ENCODE data around the gene ACSL5.
"Not testable (repeated sequence)": the region's sequence is repeated elsewhere in the genome, so short reads cannot be mapped to it uniquely, and the experiment has no call there.

Gene ACSL5

GRCh38 chr10:112366992-112367391, 6.9 kb upstream of the ACSL5 start:
- Mint-ChIP-seq H3K4me1 (peaks cover 10% of the 10 kb centered on the region), H3K27ac (no peak overlapping the region), H3K36me3 (ENCODE audit: low read depth) (no peaks in the 10 kb centered on the region), H3K9me3 (peaks cover 6% of the 10 kb centered on the region), H3K4me3 (no peak overlapping the region), H3K27me3 (ENCODE audit: low read depth, poor library complexity) (no peaks in the 10 kb centered on the region)
- no peak for DNase-seq
- TF ChIP-seq, protein P1, sequence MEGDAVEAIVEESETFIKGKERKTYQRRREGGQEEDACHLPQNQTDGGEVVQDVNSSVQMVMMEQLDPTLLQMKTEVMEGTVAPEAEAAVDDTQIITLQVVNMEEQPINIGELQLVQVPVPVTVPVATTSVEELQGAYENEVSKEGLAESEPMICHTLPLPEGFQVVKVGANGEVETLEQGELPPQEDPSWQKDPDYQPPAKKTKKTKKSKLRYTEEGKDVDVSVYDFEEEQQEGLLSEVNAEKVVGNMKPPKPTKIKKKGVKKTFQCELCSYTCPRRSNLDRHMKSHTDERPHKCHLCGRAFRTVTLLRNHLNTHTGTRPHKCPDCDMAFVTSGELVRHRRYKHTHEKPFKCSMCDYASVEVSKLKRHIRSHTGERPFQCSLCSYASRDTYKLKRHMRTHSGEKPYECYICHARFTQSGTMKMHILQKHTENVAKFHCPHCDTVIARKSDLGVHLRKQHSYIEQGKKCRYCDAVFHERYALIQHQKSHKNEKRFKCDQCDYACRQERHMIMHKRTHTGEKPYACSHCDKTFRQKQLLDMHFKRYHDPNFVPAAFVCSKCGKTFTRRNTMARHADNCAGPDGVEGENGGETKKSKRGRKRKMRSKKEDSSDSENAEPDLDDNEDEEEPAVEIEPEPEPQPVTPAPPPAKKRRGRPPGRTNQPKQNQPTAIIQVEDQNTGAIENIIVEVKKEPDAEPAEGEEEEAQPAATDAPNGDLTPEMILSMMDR (IDR thresholded peaks at IDR 0.05): no peak

- Mint-ChIP-seq H3K4me1 (peaks cover 5% of the 10 kb centered on the region), H3K4me3 (no peak overlapping the region), H3K36me3 (ENCODE audit: low read depth) (no peaks in the 10 kb centered on the region), H3K27ac (no peak overlapping the region), H3K9me3 (peaks cover 11% of the 10 kb centered on the region), H3K27me3 (ENCODE audit: low read depth, poor library complexity) (no peaks in the 10 kb centered on the region)
- TF ChIP-seq, protein P1 (IDR thresholded peaks at IDR 0.05): no peak
- DNase-seq: no peak
Measured at GRCh38 chr10:112367516-112367915, 6.4 kb upstream of the ACSL5 start.

DNA sequence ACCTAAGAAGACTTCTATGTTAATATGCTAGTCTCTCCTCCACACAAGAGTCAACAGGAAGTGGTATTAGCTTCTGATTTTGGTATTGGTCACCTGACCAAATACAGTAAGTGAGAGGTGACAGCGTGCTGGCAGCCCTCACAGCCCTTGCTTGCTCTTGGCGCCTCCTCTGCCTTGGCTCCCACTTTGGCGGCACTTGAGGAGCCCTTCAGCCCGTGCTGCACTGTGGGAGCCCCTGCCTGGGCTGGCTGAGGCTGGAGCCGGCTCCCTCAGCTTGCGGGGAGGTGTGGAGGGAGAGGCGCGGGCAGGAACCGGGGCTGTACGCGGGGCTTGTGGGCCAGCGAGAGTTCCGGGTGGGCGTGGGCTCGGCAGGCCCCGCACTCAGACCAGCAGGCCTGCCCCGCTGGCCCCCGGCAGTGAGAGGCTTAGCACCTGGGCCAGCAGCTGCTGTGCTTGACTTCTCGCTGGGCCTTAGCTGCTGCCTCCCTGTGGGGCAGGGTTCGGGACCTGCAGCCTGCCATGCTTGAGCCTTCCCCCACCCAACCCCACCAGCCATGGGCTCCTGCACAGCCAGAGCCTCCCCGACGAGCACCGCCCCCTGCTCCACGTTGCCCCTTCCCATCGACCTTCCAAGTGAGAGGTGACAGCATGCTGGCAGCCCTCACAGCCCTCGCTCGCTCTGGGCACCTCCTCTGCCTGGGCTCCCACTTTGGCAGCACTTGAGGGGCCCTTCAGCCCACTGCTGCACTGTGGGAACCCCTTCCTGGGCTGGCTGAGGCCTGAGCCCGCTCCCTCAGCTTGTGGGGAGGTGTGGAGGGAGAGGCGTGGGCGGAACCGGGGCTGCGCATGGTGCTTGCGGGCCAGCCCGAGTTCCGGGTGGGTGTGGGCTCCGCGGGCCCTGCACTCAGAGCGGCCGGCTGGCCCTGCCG, 4.2 kb upstream of the ACSL5 start:
- Mint-ChIP-seq H3K9me3 (peaks cover 11% of the 10 kb centered on the region), H3K27me3 (ENCODE audit: low read depth, poor library complexity) (no peaks in the 10 kb centered on the region), H3K36me3 (ENCODE audit: low read depth) (no peaks in the 10 kb centered on the region), H3K4me1 (peaks cover 8% of the 10 kb centered on the region), H3K27ac (no peak overlapping the region), H3K4me3 (no peak overlapping the region)
- TF ChIP-seq, protein P1 (IDR thresholded peaks at IDR 0.05): no peak
- DNase-seq: no peak

DNA sequence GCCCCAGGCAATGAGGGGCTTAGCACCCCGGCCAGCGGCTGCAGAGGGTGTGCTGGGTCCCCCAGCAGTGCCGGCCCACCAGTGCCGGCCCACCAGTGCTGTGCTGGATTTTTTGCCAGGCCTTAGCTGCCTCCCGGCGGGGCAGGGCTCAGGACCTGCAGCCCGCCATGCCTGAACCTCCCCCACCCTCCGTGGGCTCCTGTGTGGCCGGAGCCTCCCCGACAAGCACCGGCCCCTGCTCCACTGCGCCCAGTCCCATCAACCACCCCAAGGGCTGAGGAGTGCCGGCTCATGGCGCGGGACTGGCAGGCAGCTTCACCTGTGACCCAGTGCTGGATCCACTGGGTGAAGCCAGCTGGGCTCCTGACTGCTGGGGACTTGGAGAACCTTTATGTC, 3.5 kb upstream of the ACSL5 start:
- H3K36me3 Mint-ChIP-seq (ENCODE audit: low read depth): no peaks in the 10 kb centered on the region
- TF ChIP-seq, protein P1 (IDR thresholded peaks at IDR 0.05): no peak
- no peaks in the 10 kb centered on the region for H3K27me3 Mint-ChIP-seq (ENCODE audit: low read depth, poor library complexity)

GRCh38 chr10:112371326-112371725, 2.6 kb upstream of the ACSL5 start:
- Mint-ChIP-seq H3K9me3 (peaks cover 11% of the 10 kb centered on the region), H3K4me1 (peaks cover 24% of the 10 kb centered on the region)
- DNase-seq; H3K27me3 Mint-ChIP-seq (ENCODE audit: low read depth, poor library complexity); H3K4me3 Mint-ChIP-seq; H3K36me3 Mint-ChIP-seq (ENCODE audit: low read depth); H3K27ac Mint-ChIP-seq: not testable (repeated sequence)

More for the DNA sequence above, 3.5 kb upstream of the ACSL5 start:
- Mint-ChIP-seq H3K9me3 (peaks cover 11% of the 10 kb centered on the region), H3K4me3 (no peak overlapping the region), H3K27ac (no peak overlapping the region), H3K4me1 (peaks cover 15% of the 10 kb centered on the region)
- no peak for DNase-seq

GRCh38 chr10:112372182-112372810, 1.6 kb upstream of the ACSL5 start:
- H3K9me3 Mint-ChIP-seq: peaks cover 11% of the 10 kb centered on the region
- H3K36me3 Mint-ChIP-seq (ENCODE audit: low read depth); H3K27ac Mint-ChIP-seq; H3K4me3 Mint-ChIP-seq; H3K27me3 Mint-ChIP-seq (ENCODE audit: low read depth, poor library complexity); DNase-seq: not testable (repeated sequence)
- peaks cover 27% of the 10 kb centered on the region for H3K4me1 Mint-ChIP-seq

Measured in nephron progenitor cell (in vitro differentiated cells).